ENCODE measurements around the gene CELSR1.

CELSR1 gene

DNA sequence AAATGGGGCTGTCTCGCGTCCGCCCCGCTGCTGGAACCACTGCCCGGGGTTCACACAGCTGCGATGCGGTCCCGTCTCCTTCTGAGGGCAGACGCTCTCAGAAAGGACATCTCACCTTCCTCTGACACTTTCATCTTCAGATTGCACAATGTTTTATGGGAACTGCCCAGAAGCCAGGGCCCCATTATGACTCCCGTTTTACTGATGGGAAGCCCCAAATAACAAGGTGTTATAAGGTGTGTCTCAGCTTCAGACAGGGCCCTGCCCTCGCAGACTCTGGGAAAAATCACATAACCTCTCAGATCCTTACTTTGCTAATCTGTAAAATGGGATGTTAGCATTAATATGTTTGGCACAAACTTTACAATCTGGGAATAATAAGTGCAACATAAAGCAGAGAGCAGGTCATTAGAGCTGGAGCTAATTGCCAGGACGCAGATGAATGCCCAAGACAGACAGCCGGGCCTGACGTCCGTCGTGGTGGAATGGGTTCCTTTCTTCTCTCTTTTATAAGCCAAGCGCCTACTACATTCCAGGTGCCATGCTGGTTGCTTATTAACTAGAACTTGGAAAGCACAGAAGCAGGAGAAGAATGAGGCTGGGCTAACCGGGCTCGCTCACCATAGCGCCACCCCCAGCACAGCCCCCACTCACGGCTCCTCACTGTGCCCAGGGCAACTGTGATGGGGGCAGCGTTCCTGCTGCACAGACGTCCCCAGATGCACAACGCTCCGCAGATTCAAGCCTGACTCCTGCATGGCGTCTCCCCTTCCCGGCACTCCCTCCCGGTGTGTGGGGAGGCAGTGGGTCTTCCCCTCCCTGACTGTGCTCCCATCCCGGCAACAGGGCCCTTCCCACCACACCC, 158.1 kb downstream of the CELSR1 start:
- Mint-ChIP-seq H3K4me1 (peaks cover 2% of the 10 kb centered on the region), H3K9me3 (peaks cover 5% of the 10 kb centered on the region), H3K27me3 (peaks cover 6% of the 10 kb centered on the region), H3K36me3 (ENCODE audit: low read depth) (peaks cover 6% of the 10 kb centered on the region), H3K4me3 (no peak overlapping the region), H3K27ac (no peak overlapping the region)
- DNase-seq (no peak), ATAC-seq (no peak)

- peaks cover 5% of the 10 kb centered on the region for H3K9me3 Mint-ChIP-seq
- H3K27ac Mint-ChIP-seq: no peak overlapping the region
- DNase-seq (no peak), ATAC-seq (no peak)
- H3K36me3 Mint-ChIP-seq (ENCODE audit: low read depth): peaks cover 6% of the 10 kb centered on the region
- H3K4me3 Mint-ChIP-seq: no peak overlapping the region
- H3K27me3 Mint-ChIP-seq: peaks cover 8% of the 10 kb centered on the region
- peaks cover 10% of the 10 kb centered on the region for H3K4me1 Mint-ChIP-seq
Observed at GRCh38 chr22:46378426-46379065, 158.9 kb downstream of the CELSR1 start.

DNA sequence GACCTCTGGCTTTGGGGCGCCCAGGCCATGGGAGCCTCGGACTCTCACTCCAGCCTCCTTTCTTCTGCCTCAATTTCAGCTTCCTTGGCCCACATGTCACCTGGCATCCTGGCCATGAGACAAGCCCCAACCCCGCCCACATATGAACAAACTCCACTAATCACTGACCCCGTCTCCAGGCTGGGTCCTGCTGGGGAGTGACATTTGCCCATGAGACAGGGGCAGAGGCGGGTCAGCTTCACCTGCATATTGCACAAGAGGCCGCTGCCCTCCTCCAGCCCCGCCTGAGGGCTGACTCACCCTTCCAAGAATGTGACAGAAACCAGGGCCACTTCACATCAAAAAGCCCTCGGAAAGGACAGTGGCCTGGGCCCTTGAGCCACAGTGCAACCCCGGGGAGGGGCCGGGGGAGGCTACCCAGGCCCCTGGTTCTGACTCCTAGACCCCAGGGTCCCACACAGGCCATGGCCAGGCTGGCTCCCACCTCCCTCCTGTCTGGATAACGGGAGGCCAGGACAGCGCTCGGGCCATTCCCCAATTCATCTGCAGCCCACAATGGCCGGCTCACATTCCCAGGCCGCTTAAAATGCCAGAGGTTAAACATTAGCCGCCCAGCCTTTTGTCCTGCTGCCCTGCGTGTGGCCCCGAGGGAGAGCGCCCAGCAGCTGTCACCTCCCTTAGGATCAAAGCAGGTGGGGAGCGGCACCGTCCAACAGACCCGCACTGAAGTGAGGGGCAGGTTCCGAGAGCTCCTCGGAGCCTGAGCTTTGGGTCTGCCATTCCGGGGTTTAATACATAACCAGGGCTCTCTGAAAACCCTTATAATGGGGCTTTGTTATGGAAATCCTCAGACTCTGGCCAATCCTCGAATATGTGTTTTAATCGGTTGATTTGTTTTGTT, 159.6 kb downstream of the CELSR1 start:
- Mint-ChIP-seq H3K4me1 (peaks cover 13% of the 10 kb centered on the region), H3K9me3 (peaks cover 5% of the 10 kb centered on the region), H3K27me3 (peaks cover 12% of the 10 kb centered on the region), H3K4me3 (no peak overlapping the region), H3K27ac (no peak overlapping the region), H3K36me3 (ENCODE audit: low read depth) (peaks cover 6% of the 10 kb centered on the region)
- DNase-seq (no peak), ATAC-seq (no peak)

GRCh38 chr22:46376908-46377524, 160.4 kb downstream of the CELSR1 start:
- peaks cover 16% of the 10 kb centered on the region for H3K4me1 Mint-ChIP-seq
- H3K27ac Mint-ChIP-seq: no peak overlapping the region
- ATAC-seq: no peak
- no peak for DNase-seq
- peaks cover 6% of the 10 kb centered on the region for H3K36me3 Mint-ChIP-seq (ENCODE audit: low read depth)
- peaks cover 12% of the 10 kb centered on the region for H3K27me3 Mint-ChIP-seq
- H3K4me3 Mint-ChIP-seq: no peak overlapping the region
- H3K9me3 Mint-ChIP-seq: peaks cover 5% of the 10 kb centered on the region

- peaks cover 22% of the 10 kb centered on the region for H3K4me1 Mint-ChIP-seq
Observed at GRCh38 chr22:46376111-46376510, 161.3 kb downstream of the CELSR1 start.

GRCh38 chr22:46374663-46375474, 162.6 kb downstream of the CELSR1 start:
- Mint-ChIP-seq H3K36me3 (ENCODE audit: low read depth) (peaks cover 6% of the 10 kb centered on the region), H3K27me3 (peaks cover 12% of the 10 kb centered on the region), H3K4me1 (peaks cover 33% of the 10 kb centered on the region), H3K4me3 (no peak overlapping the region), H3K9me3 (peaks cover 5% of the 10 kb centered on the region), H3K27ac (no peak overlapping the region)
- DNase-seq: no peak
- no peak for ATAC-seq

More at GRCh38 chr22:46376111-46376510, 161.3 kb downstream of the CELSR1 start:
- Mint-ChIP-seq H3K36me3 (ENCODE audit: low read depth) (peaks cover 6% of the 10 kb centered on the region), H3K27ac (no peak overlapping the region), H3K27me3 (peaks cover 12% of the 10 kb centered on the region), H3K9me3 (peaks cover 5% of the 10 kb centered on the region), H3K4me3 (no peak overlapping the region)
- ATAC-seq (no peak), DNase-seq (no peak)

DNA sequence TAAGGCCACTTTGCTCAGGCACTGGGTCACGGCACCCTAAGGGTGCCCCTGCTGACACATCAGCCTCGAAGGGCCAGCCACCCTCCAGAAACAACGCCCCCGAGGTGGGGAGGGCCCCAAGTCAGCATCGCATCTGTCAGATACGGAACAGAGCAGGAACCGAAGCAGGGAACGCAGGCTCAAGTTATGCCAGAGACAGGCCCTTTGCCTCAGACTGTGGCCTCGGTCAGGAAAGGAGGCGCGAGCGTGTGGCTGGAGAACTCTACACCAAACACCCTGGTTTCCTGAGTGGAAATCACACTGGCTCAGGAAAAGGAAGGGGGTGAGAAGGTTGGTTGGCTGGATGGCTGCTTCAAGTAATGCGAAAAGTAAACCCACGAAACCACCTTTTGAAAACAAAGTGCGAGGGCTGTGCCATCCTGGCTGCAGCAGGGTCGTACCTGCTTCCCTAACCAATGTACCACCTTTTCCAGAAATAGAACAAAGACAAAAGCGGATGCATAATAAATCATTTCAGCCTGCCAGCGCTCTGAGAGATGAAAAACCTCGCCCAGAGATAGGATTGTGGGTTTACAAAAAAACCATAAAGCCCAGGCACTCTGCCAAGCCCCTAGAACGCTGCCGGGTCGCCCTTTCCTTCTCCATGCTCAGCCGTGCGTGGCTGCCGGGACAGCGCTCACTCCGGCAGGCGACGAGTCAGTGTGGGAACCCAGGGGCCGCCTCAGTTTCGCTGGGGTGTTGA, 163.3 kb downstream of the CELSR1 start:
- Mint-ChIP-seq H3K27me3 (peaks cover 12% of the 10 kb centered on the region), H3K4me1 (peaks cover 34% of the 10 kb centered on the region), H3K9me3 (peaks cover 5% of the 10 kb centered on the region), H3K4me3 (no peak overlapping the region), H3K27ac (no peak overlapping the region), H3K36me3 (ENCODE audit: low read depth) (peaks cover 6% of the 10 kb centered on the region)
- ATAC-seq: peak; percentile 31
- DNase-seq: peak; percentile 27

- Mint-ChIP-seq H3K36me3 (ENCODE audit: low read depth) (peaks cover 6% of the 10 kb centered on the region), H3K4me3 (no peak overlapping the region), H3K27me3 (peaks cover 12% of the 10 kb centered on the region), H3K4me1 (peaks cover 34% of the 10 kb centered on the region), H3K27ac (no peak overlapping the region), H3K9me3 (peaks cover 5% of the 10 kb centered on the region)
- no peak for DNase-seq
- ATAC-seq: no peak
Observed at GRCh38 chr22:46373159-46373558, 164.3 kb downstream of the CELSR1 start.

DNA sequence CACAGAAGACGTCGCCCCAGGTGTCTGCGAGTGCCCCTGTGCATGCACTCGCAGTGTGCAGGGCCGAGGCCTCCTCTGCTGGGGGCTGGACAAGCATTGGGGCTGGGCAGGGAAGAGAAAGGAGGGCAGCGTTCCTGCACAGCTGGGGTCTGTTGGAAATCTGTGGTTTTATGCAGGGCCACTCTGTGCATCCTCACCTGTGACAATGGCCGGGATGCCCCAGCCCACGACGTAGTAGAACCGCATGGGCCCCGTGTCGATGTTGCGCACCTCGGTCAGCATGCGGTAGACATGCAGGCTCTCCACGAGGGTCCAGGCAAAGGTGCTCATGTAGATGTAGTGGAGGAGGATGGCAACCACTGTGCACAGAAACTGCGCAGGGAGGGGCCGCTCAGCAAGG, 164.7 kb downstream of the CELSR1 start:
- DNase-seq (no peak), ATAC-seq (no peak)
- H3K27ac Mint-ChIP-seq: no peak overlapping the region
- H3K27me3 Mint-ChIP-seq: peaks cover 12% of the 10 kb centered on the region
- H3K4me1 Mint-ChIP-seq: peaks cover 34% of the 10 kb centered on the region
- H3K4me3 Mint-ChIP-seq: no peak overlapping the region
- peaks cover 6% of the 10 kb centered on the region for H3K36me3 Mint-ChIP-seq (ENCODE audit: low read depth)
- H3K9me3 Mint-ChIP-seq: peaks cover 5% of the 10 kb centered on the region

GRCh38 chr22:46371623-46372226, 165.7 kb downstream of the CELSR1 start:
- peaks cover 6% of the 10 kb centered on the region for H3K36me3 Mint-ChIP-seq (ENCODE audit: low read depth)
- H3K9me3 Mint-ChIP-seq: peaks cover 5% of the 10 kb centered on the region
- peaks cover 34% of the 10 kb centered on the region for H3K4me1 Mint-ChIP-seq
- no peak overlapping the region for H3K27ac Mint-ChIP-seq
- peaks cover 12% of the 10 kb centered on the region for H3K27me3 Mint-ChIP-seq
- ATAC-seq (no peak), DNase-seq (no peak)
- H3K4me3 Mint-ChIP-seq: no peak overlapping the region

- Mint-ChIP-seq H3K9me3 (peaks cover 2% of the 10 kb centered on the region), H3K4me1 (peaks cover 34% of the 10 kb centered on the region), H3K36me3 (ENCODE audit: low read depth) (peaks cover under 1% of the 10 kb centered on the region), H3K27me3 (peaks cover 8% of the 10 kb centered on the region), H3K4me3 (no peak overlapping the region), H3K27ac (no peak overlapping the region)
- DNase-seq (no peak), ATAC-seq (no peak)
Observed at GRCh38 chr22:46370584-46371291, 166.7 kb downstream of the CELSR1 start.

Measured in activated naive CD8-positive, alpha-beta T cell treated with anti-CD3 and anti-CD28 coated beads, Interleukin-2, amount 50 U/mL, for 24 hours (primary cell).